Smooth muscle cell (in vitro differentiated cells): Measurements from ENCODE around the gene NUDT13. TPM values are rescaled to one million over a fixed set of nuclear protein-coding genes. Genes with fewer than 3 reads are reported as not detected.
A peak's percentile ranks its signal among the peaks of the same experiment; 100 is the strongest.
"Not testable (repeated sequence)": the region's sequence is repeated elsewhere in the genome, so short reads cannot be mapped to it uniquely, and the experiment has no call there.

Experiments used
- DNase-seq: peaks from one replicate; lab custom pipeline; 2025; ENCODE audit not compliant: unreplicated experiment; lab: John Stamatoyannopoulos, UW
- H2AFZ ChIP-seq: fragments of 200-600 bp; sonication (generic); 2 replicates; pipeline ENCODE4 v1.6.0; 2016; ENCODE audit warnings: antibody characterized with exemption, low read depth, mild to moderate bottlenecking
- H3F3A ChIP-seq: fragments of 200-600 bp; sonication (generic); 2 replicates; pipeline ENCODE4 v1.6.0; 2017; ENCODE audit warnings: antibody characterized with exemption, low read depth
- H3K27ac ChIP-seq: fragments of 200-600 bp; sonication (generic); 2 replicates; pipeline ENCODE4 v1.5.1; 2016; ENCODE audit warnings: low read depth, mild to moderate bottlenecking
- H3K27me3 ChIP-seq: fragments of 200-600 bp; sonication (generic); 2 replicates; pipeline ENCODE4 v1.6.1; 2016; ENCODE audit warnings: low read depth, mild to moderate bottlenecking
- H3K36me3 ChIP-seq: fragments of 200-600 bp; sonication (generic); 2 replicates; pipeline ENCODE4 v1.5.1; 2016; ENCODE audit warnings: low read depth
- H3K4me1 ChIP-seq: fragments of 200-600 bp; sonication (generic); 2 replicates; pipeline ENCODE4 v1.5.1; 2016; ENCODE audit warnings: low read depth
- H3K4me2 ChIP-seq: fragments of 200-600 bp; sonication (generic); 2 replicates; pipeline ENCODE4 v1.6.0; 2016; ENCODE audit warnings: mild to moderate bottlenecking
- H3K4me3 ChIP-seq: fragments of 200-600 bp; sonication (generic); 2 replicates; pipeline ENCODE4 v1.5.1; 2016; ENCODE audit warnings: mild to moderate bottlenecking
- H3K79me2 ChIP-seq: fragments of 200-600 bp; sonication (generic); 2 replicates; pipeline ENCODE4 v1.6.0; 2016; ENCODE audit warnings: low read depth, mild to moderate bottlenecking
- H3K9ac ChIP-seq: fragments of 200-600 bp; sonication (generic); 2 replicates; pipeline ENCODE4 v1.6.0; 2016; ENCODE audit warnings: low read depth
- H3K9me3 ChIP-seq: fragments of 200-600 bp; sonication (generic); replicated peaks from 2 replicates; pipeline ENCODE4 v1.5.1; 2016; ENCODE audit warnings: low read depth
- H4K20me1 ChIP-seq: fragments of 200-600 bp; sonication (generic); 2 replicates; pipeline ENCODE4 v1.6.0; 2016; ENCODE audit warnings: low read depth
- WGBS: methylation state at CpG from one replicate; pipeline ENCODE4 v1.1.7; 2016; ENCODE audit warnings: low lambda C conversion rate; 5-methylcytosine and 5-hydroxymethylcytosine counted together
- polyA plus RNA-seq: library from polyadenylated mRNA; unstranded; fragments of >200 nt; fragmentation: Nextera tagmentation; extraction: Ambion mirVana; gene quantifications from 2 replicates; pipeline ENCODE4 v1.2.1, GENCODE V29; 2016
- total RNA-seq: library from RNA; depleted of rRNA; stranded (reverse); fragments of >200 nt; gene quantifications from 2 replicates; pipeline ENCODE4 v1.2.3, GENCODE V29; 2014
- TF ChIP-seq, protein P1 (sequence below): fragments of 200-600 bp; sonication (generic); IDR thresholded peaks from 2 replicates; pipeline ENCODE4 v1.5.1; 2017; ENCODE audit warnings: borderline replicate concordance, mild to moderate bottlenecking, antibody characterized with exemption; ENCODE audit not compliant: insufficient read depth, poor library complexity, severe bottlenecking

Gene NUDT13
- total and polyA plus RNA-seq, 2 experiments from 2014 or later = 0.36 to 1.7 TPM

DNA sequence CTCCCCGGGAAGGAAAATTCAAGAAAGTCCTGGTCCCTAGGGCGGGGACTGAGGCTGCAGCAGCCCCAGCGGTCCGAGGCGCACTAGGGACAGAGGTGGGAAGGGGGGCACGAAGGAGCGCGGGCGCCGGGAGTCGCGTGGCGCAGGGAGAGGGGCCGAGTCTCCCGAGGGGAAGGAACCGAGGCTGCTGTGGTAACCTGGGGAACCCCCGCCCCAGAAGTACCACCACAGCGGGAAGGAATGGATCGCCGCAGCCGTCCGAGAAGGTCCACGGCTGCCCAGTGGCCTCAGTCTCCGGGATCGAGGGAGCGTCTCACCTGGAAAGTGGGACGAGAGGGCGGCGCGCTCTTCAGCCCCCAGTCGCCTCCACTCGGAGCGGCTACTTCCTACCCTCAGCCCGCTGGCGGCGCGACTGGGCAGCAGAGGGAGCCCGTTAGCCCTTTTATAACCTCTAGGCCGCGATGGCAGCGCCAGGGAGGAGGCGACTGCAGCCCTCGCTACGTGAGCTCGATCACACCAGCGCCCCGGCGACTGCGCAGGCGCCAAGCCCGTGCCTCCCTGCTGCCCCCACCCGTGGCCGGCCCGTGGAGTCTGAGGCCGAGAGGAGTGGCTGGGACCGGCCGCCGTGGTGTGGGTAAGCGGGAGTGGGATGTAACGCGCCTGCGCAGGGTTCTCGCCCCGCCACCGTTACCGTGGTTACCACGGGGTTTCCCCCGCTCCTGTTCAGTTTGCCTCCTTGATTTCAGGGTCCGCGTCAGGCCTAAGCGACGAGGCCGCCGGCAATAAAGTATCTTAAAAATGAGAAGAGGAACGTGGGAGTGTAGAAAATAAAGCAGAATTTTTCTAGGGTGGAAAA is 13.6 kb upstream of the NUDT13 start, which contains the start of gene P4HA1:
P4HA1 (minus strand) TSS at position 418 of the 856 bp plus-strand sequence. CDS start 21,983 bp downstream, outside the sequence.
- TF ChIP-seq, protein P1, sequence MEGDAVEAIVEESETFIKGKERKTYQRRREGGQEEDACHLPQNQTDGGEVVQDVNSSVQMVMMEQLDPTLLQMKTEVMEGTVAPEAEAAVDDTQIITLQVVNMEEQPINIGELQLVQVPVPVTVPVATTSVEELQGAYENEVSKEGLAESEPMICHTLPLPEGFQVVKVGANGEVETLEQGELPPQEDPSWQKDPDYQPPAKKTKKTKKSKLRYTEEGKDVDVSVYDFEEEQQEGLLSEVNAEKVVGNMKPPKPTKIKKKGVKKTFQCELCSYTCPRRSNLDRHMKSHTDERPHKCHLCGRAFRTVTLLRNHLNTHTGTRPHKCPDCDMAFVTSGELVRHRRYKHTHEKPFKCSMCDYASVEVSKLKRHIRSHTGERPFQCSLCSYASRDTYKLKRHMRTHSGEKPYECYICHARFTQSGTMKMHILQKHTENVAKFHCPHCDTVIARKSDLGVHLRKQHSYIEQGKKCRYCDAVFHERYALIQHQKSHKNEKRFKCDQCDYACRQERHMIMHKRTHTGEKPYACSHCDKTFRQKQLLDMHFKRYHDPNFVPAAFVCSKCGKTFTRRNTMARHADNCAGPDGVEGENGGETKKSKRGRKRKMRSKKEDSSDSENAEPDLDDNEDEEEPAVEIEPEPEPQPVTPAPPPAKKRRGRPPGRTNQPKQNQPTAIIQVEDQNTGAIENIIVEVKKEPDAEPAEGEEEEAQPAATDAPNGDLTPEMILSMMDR = peak; percentile 40

DNA sequence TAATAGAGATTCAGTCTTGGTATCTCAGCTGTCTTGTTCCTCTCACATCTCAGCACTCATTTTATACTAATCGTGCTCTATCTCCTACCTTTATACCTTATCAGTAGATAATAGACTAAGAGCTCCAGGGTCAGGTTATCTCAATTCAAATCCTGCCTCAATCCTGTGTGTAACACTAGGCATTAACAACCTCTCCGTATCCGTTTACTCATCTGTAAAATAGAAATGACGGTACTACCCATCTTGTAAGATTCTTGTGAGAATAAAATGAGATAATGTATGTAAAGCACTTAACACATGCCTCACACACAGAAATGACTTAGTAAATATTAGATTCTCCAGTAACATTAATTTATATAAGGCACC is 13.0 kb upstream of the NUDT13 start:
- H3K4me2 ChIP-seq = peak overlapping the region; percentile 83
- DNase-seq = no peak
- 21% methylated on average over 4 of the region's 4 CpGs for WGBS

More for the DNA sequence above, 13.6 kb upstream of the NUDT13 start, which contains the start of gene P4HA1:
- 2% methylated on average over 70 of the region's 75 CpGs for WGBS
- Histone ChIP-seq H3F3A (peaks cover 10% of the 10 kb centered on the region), H3K4me1 (peaks cover 18% of the 10 kb centered on the region), H3K79me2 (peaks cover 49% of the 10 kb centered on the region), H3K36me3 (no peaks in the 10 kb centered on the region), H3K4me2 (peak within 1 kb of the TSS; percentile 90), H4K20me1 (peaks cover 37% of the 10 kb centered on the region), H3K27ac (peak within 1 kb of the TSS; percentile 97), H2AFZ (peak within 1 kb of the TSS; percentile 80), H3K4me3 (peak within 1 kb of the TSS; percentile 77), H3K9me3 (no peaks in the 10 kb centered on the region), H3K9ac (peak within 1 kb of the TSS; percentile 93), H3K27me3 (no peaks in the 10 kb centered on the region)
- DNase-seq = peak; percentile 98

DNA sequence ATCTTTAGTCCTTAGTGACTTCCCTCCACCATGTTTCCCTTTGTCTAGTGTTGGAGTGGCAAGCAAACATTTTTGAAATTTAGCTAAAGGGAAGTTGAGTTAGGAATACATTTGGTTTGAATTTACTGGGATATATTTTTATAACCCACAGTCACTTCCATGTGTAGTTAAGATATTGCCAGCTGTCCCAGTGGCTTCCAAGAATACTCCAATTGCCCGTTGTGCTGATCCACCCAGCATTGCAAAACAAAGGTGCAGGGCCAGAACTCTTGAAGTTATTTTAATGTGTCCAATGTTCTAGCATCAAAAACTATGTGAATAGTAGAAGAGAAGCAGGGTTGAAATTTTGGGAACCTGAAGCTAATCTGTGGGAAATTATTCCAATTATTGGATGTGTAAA is 11.1 kb upstream of the NUDT13 start:
- Histone ChIP-seq H2AFZ (no peak overlapping the region), H3K79me2 (peaks cover 24% of the 10 kb centered on the region), H3K27ac (no peak overlapping the region), H3F3A (peaks cover 10% of the 10 kb centered on the region), H3K4me2 (no peak overlapping the region), H4K20me1 (peaks cover 13% of the 10 kb centered on the region), H3K9ac (no peak overlapping the region), H3K36me3 (no peaks in the 10 kb centered on the region), H3K9me3 (no peaks in the 10 kb centered on the region), H3K27me3 (no peaks in the 10 kb centered on the region), H3K4me1 (peaks cover 10% of the 10 kb centered on the region), H3K4me3 (no peak overlapping the region)
- DNase-seq = no peak
- TF ChIP-seq, protein P1 = no peak
- 90% methylated on average over 1 of the region's 1 CpG for WGBS

More for the DNA sequence above, 13.0 kb upstream of the NUDT13 start:
- peak overlapping the region; percentile 90 for H3K9ac ChIP-seq
- peak overlapping the region; percentile 77 for H3K4me3 ChIP-seq
- peaks cover 10% of the 10 kb centered on the region for H3F3A ChIP-seq
- peak overlapping the region; percentile 97 for H3K27ac ChIP-seq
- peaks cover 18% of the 10 kb centered on the region for H3K4me1 ChIP-seq
- peaks cover 43% of the 10 kb centered on the region for H3K79me2 ChIP-seq
- no peaks in the 10 kb centered on the region for H3K27me3 ChIP-seq
- no peaks in the 10 kb centered on the region for H3K9me3 ChIP-seq
- H3K36me3 ChIP-seq = no peaks in the 10 kb centered on the region
- TF ChIP-seq, protein P1 = no peak
- peaks cover 31% of the 10 kb centered on the region for H4K20me1 ChIP-seq
- H2AFZ ChIP-seq = peak overlapping the region; percentile 80

DNA sequence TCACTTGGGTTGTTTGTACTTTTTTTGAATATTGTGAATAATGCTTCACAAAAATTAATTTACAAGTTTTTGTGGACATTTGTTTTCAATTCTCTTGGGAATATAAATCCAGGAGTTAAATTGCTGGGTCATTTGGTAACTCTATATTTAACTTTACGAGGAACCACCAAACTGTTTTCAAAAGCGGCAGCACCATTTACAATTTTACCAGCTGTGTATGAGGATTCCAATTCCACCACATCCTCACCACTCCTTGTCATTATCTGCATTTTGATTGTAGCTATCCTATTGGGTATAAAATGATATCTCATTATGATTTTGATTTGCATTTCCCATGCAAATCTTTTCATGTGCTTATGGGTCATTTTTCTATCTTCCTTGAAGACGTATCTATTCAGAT is 4.0 kb upstream of the NUDT13 start:
- Histone ChIP-seq H3F3A (peaks cover 2% of the 10 kb centered on the region), H2AFZ (no peak overlapping the region), H4K20me1 (no peaks in the 10 kb centered on the region), H3K4me3 (no peak overlapping the region), H3K36me3 (no peaks in the 10 kb centered on the region), H3K9ac (no peak overlapping the region), H3K4me1 (no peaks in the 10 kb centered on the region), H3K27ac (no peak overlapping the region), H3K9me3 (no peaks in the 10 kb centered on the region), H3K79me2 (no peaks in the 10 kb centered on the region), H3K27me3 (no peaks in the 10 kb centered on the region), H3K4me2 (no peak overlapping the region)
- WGBS = 93% methylated on average over 3 of the region's 3 CpGs
- TF ChIP-seq, protein P1 = no peak
- DNase-seq = no peak

DNA sequence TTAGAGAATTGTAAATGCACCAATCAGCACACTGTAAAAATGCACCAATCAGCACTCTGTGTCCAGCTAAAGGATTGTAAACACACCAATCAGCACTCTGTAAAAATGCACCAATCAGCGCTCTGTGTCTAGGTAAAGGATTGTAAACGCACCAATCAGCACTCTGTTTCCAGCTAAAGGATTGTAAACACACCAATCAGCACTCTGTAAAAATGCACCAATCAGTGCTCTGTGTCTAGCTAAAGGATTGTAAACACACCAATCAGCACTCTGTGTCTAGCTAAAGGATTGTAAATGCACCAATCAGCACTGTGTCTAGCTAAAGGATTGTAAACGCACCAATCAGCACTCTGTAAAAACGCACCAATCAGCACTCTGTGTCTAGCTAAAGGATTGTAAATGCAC is 1.0 kb upstream of the NUDT13 start:
- not testable (repeated sequence) for H3K79me2 ChIP-seq, DNase-seq, H3F3A ChIP-seq, H3K27ac ChIP-seq, H3K9ac ChIP-seq, H3K4me3 ChIP-seq, H3K4me2 ChIP-seq, H4K20me1 ChIP-seq, H3K9me3 ChIP-seq, H3K27me3 ChIP-seq, H3K36me3 ChIP-seq, H3K4me1 ChIP-seq, H2AFZ ChIP-seq
- 96% methylated on average over 4 of the region's 4 CpGs for WGBS
